GM23338 (cell line): ENCODE results near the gene GALNT9. TPM values are rescaled to one million over a fixed set of nuclear protein-coding genes. Genes with fewer than 3 reads are reported as not detected.

Experiments used
- ATAC-seq: fragments of 200-7000 bp; cut with Tn5 transposase; 3 replicates; pipeline ENCODE4 v1.9.1; 2020
- DNase-seq: peaks from one replicate; pipeline ENCODE4 v3.0.0-alpha.2; 2015; ENCODE audit warnings: low spot score
- H2AFZ ChIP-seq: fragments of 200-600 bp; sonication (generic); 2 replicates; pipeline ENCODE4 v1.8.0; 2016; ENCODE audit warnings: antibody characterized with exemption, mild to moderate bottlenecking, moderate library complexity
- H3F3A ChIP-seq: fragments of 200-600 bp; sonication (generic); replicated peaks from 2 replicates; pipeline ENCODE4 v1.8.0; 2017; ENCODE audit warnings: antibody characterized with exemption, mixed run types, low read depth
- H3K27ac ChIP-seq: fragments of 200-600 bp; sonication (generic); 2 replicates; pipeline ENCODE4 v1.6.1; 2016; ENCODE audit warnings: low read depth
- H3K27me3 ChIP-seq: fragments of 200-600 bp; sonication (generic); 2 replicates; pipeline ENCODE4 v1.8.0; 2016; ENCODE audit warnings: mild to moderate bottlenecking, mixed run types, moderate library complexity; ENCODE audit not compliant: insufficient read depth
- H3K36me3 ChIP-seq: fragments of 200-600 bp; sonication (generic); 2 replicates; pipeline ENCODE4 v1.8.0; 2016; ENCODE audit warnings: mild to moderate bottlenecking; ENCODE audit not compliant: insufficient read depth
- H3K4me1 ChIP-seq: fragments of 200-600 bp; sonication (generic); 2 replicates; pipeline ENCODE4 v1.8.0; 2016; ENCODE audit warnings: mild to moderate bottlenecking, moderate library complexity; ENCODE audit not compliant: insufficient read depth
- H3K4me2 ChIP-seq: fragments of 200-600 bp; sonication (generic); 2 replicates; pipeline ENCODE4 v1.7.1; 2017; ENCODE audit warnings: mixed run types
- H3K4me3 ChIP-seq: fragments of 200-600 bp; sonication (generic); 2 replicates; pipeline ENCODE4 v1.6.1; 2016; ENCODE audit warnings: mixed run types
- H3K79me2 ChIP-seq: fragments of 200-600 bp; sonication (generic); replicated peaks from 2 replicates; pipeline ENCODE4 v1.8.0; 2017; ENCODE audit warnings: mild to moderate bottlenecking; ENCODE audit not compliant: insufficient read depth
- H3K9me2 ChIP-seq: fragments of 200-600 bp; sonication (generic); 2 replicates; pipeline ENCODE4 v1.8.0; 2017; ENCODE audit not compliant: insufficient read depth
- H4K20me1 ChIP-seq: fragments of 200-600 bp; sonication (generic); replicated peaks from 2 replicates; pipeline ENCODE4 v1.8.0; 2017; ENCODE audit warnings: mild to moderate bottlenecking; ENCODE audit not compliant: insufficient read depth
- H3K27ac Mint-ChIP-seq: 2 replicates; pipeline ENCODE4 v1.8.0; 2020; ENCODE audit warnings: inconsistent platforms, mild to moderate bottlenecking, moderate library complexity, mixed read lengths
- H3K27me3 Mint-ChIP-seq: 3 replicates; pipeline ENCODE4 v1.8.0; 2022; ENCODE audit warnings: low read depth, mild to moderate bottlenecking, moderate library complexity, mixed read lengths, inconsistent platforms; ENCODE audit not compliant: insufficient read depth, poor library complexity
- H3K36me3 Mint-ChIP-seq: 3 replicates; pipeline ENCODE4 v1.8.0; 2021; ENCODE audit warnings: low read depth, mild to moderate bottlenecking, inconsistent platforms, moderate library complexity, mixed read lengths
- H3K4me1 Mint-ChIP-seq: 3 replicates; pipeline ENCODE4 v1.8.0; 2020; ENCODE audit warnings: mild to moderate bottlenecking, inconsistent platforms, mixed read lengths
- H3K4me3 Mint-ChIP-seq: 3 replicates; pipeline ENCODE4 v1.8.0; 2021; ENCODE audit warnings: moderate library complexity, mild to moderate bottlenecking, inconsistent platforms, mixed read lengths
- H3K9me3 Mint-ChIP-seq: 3 replicates; pipeline ENCODE4 v1.8.0; 2020; ENCODE audit warnings: moderate library complexity, mild to moderate bottlenecking, inconsistent platforms, mixed read lengths
- CREB1 ChIP-seq: fragments of 250-450 bp; sonication (Bioruptor Pico); IDR thresholded peaks from 2 replicates; pipeline ENCODE4 v1.5.0; 2020; ENCODE audit warnings: low read depth, mild to moderate bottlenecking, moderate library complexity
- EZH2 ChIP-seq: fragments of 200-600 bp; sonication (generic); IDR thresholded peaks from one replicate; pipeline ENCODE4 v1.8.0; 2017; ENCODE audit warnings: antibody characterized with exemption, mild to moderate bottlenecking, low read depth; ENCODE audit not compliant: unreplicated experiment
- EZH2phosphoT487 ChIP-seq: fragments of 200-600 bp; sonication (generic); IDR thresholded peaks from one replicate; pipeline ENCODE4 v1.8.1; 2018; ENCODE audit warnings: antibody characterized with exemption; ENCODE audit not compliant: unreplicated experiment
- JUNB ChIP-seq: IDR thresholded peaks from one replicate; pipeline ENCODE4 v1.6.1; 2016; ENCODE audit warnings: antibody characterized with exemption; ENCODE audit not compliant: unreplicated experiment
- NANOG ChIP-seq: IDR thresholded peaks from 2 replicates; pipeline ENCODE4 v1.6.1; 2016; ENCODE audit warnings: antibody characterized with exemption, borderline replicate concordance
- POLR2AphosphoS5 ChIP-seq: IDR thresholded peaks from 2 replicates; pipeline ENCODE4 v1.6.1; 2016; ENCODE audit warnings: antibody characterized with exemption, low read depth
- STAT1 ChIP-seq: IDR thresholded peaks from one replicate; pipeline ENCODE4 v1.6.1; 2016; ENCODE audit warnings: antibody characterized with exemption; ENCODE audit not compliant: unreplicated experiment
- ZNF114 ChIP-seq: fragments of 250-450 bp; sonication (Bioruptor Pico); IDR thresholded peaks from 2 replicates; pipeline ENCODE4 v1.5.0; 2020; ENCODE audit warnings: mild to moderate bottlenecking, moderate library complexity
- ZNF331 ChIP-seq: fragments of 250-450 bp; sonication (Bioruptor Pico); IDR thresholded peaks from 2 replicates; pipeline ENCODE4 v1.5.0; 2020; ENCODE audit warnings: low read depth, mild to moderate bottlenecking, moderate library complexity
- polyA plus RNA-seq: library from polyadenylated mRNA; unstranded; fragments of >200 nt; fragmentation: Nextera tagmentation; extraction: Ambion mirVana; gene quantifications from 2 replicates; pipeline ENCODE4 v1.2.1, GENCODE V29; 2016
- total RNA-seq: library from RNA; depleted of rRNA; stranded (reverse); fragments of >200 nt; shearing (Covaris generic); gene quantifications from 2 replicates; pipeline ENCODE4 v1.2.3, GENCODE V29; 2014
- TF ChIP-seq, protein P1 (sequence below): IDR thresholded peaks from 2 replicates; pipeline ENCODE4 v1.6.1; 2016; ENCODE audit warnings: antibody characterized with exemption
- TF ChIP-seq, protein P2 (sequence below): fragments of 250-450 bp; sonication (Bioruptor Pico); IDR thresholded peaks from 2 replicates; pipeline ENCODE4 v1.5.0; 2020; ENCODE audit warnings: mild to moderate bottlenecking, moderate library complexity
- TF ChIP-seq, protein P3 (sequence below), 2 experiments: fragments of 200-600 bp in 1 of 2; sonication (generic) in 1 of 2; conservative IDR thresholded peaks; 2 replicates each; pipeline versions ENCODE4 v1.5.1 to v1.6.1; 2016 to 2017; ENCODE audit warnings: antibody characterized with exemption in 2 of 2, low read depth in 2 of 2, mild to moderate bottlenecking in 2 of 2, moderate library complexity in 1 of 2

Gene GALNT9
- total and polyA plus RNA-seq, 2 experiments from 2014 or later: 0.81 to 2.5 TPM

DNA sequence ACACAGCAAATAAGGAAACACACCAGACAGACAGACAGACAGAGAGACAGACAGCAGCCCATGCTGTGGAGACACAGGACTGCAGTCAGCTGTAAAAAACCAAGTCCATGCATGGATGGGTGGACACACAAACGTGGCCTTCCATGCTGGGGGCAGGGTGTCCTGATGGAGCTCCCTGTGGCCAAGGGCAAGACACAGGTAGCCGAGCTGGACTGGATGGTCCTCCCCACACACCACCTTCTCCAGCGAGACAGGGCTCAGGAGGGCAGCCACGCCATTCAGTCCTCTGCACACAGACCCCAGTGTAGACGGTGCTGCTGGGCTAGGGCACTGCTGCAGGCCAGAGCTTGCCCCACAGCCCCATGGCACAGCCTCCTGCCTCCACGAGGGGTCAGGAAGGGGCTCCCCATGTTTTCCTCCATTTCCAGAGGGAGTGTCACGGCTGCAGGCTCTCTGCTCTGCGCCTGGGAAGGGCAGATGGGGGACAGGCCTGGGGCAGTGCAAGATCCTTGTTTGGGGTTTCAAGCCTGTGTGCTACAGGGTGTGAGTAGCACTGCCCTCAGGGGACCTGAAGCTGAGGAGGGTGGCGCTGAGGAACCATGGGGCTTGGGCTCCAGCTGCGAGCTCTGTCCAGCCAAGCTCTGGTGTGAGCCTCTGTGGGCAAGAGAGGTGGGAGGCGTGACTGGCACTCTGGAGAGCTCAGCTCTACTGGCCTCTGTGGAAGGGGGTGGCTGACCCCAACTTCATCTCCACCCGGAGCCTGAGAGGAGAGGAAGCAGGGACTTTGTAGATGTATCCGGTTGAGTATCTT, 67.9 kb downstream of the GALNT9 start:
- Histone ChIP-seq H3K4me3 (no peak overlapping the region), H3K4me1 (no peaks in the 10 kb centered on the region), H3F3A (no peaks in the 10 kb centered on the region), H3K27me3 (no peaks in the 10 kb centered on the region), H3K79me2 (no peaks in the 10 kb centered on the region), H4K20me1 (no peaks in the 10 kb centered on the region), H3K9me2 (no peaks in the 10 kb centered on the region), H3K4me2 (no peak overlapping the region), H3K27ac (no peak overlapping the region), H2AFZ (no peak overlapping the region), H3K36me3 (no peaks in the 10 kb centered on the region)
- TF ChIP-seq, protein P1, sequence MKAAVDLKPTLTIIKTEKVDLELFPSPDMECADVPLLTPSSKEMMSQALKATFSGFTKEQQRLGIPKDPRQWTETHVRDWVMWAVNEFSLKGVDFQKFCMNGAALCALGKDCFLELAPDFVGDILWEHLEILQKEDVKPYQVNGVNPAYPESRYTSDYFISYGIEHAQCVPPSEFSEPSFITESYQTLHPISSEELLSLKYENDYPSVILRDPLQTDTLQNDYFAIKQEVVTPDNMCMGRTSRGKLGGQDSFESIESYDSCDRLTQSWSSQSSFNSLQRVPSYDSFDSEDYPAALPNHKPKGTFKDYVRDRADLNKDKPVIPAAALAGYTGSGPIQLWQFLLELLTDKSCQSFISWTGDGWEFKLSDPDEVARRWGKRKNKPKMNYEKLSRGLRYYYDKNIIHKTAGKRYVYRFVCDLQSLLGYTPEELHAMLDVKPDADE: no peak
- TF ChIP-seq EZH2phosphoT487 (no peak), EZH2 (no peak), ZNF331 (no peak), CREB1 (CRISPR knock-in tag) (no peak), NANOG (no peak), POLR2AphosphoS5 (no peak), JUNB (no peak), ZNF114 (CRISPR knock-in tag) (no peak), STAT1 (no peak)
- TF ChIP-seq, protein P2, sequence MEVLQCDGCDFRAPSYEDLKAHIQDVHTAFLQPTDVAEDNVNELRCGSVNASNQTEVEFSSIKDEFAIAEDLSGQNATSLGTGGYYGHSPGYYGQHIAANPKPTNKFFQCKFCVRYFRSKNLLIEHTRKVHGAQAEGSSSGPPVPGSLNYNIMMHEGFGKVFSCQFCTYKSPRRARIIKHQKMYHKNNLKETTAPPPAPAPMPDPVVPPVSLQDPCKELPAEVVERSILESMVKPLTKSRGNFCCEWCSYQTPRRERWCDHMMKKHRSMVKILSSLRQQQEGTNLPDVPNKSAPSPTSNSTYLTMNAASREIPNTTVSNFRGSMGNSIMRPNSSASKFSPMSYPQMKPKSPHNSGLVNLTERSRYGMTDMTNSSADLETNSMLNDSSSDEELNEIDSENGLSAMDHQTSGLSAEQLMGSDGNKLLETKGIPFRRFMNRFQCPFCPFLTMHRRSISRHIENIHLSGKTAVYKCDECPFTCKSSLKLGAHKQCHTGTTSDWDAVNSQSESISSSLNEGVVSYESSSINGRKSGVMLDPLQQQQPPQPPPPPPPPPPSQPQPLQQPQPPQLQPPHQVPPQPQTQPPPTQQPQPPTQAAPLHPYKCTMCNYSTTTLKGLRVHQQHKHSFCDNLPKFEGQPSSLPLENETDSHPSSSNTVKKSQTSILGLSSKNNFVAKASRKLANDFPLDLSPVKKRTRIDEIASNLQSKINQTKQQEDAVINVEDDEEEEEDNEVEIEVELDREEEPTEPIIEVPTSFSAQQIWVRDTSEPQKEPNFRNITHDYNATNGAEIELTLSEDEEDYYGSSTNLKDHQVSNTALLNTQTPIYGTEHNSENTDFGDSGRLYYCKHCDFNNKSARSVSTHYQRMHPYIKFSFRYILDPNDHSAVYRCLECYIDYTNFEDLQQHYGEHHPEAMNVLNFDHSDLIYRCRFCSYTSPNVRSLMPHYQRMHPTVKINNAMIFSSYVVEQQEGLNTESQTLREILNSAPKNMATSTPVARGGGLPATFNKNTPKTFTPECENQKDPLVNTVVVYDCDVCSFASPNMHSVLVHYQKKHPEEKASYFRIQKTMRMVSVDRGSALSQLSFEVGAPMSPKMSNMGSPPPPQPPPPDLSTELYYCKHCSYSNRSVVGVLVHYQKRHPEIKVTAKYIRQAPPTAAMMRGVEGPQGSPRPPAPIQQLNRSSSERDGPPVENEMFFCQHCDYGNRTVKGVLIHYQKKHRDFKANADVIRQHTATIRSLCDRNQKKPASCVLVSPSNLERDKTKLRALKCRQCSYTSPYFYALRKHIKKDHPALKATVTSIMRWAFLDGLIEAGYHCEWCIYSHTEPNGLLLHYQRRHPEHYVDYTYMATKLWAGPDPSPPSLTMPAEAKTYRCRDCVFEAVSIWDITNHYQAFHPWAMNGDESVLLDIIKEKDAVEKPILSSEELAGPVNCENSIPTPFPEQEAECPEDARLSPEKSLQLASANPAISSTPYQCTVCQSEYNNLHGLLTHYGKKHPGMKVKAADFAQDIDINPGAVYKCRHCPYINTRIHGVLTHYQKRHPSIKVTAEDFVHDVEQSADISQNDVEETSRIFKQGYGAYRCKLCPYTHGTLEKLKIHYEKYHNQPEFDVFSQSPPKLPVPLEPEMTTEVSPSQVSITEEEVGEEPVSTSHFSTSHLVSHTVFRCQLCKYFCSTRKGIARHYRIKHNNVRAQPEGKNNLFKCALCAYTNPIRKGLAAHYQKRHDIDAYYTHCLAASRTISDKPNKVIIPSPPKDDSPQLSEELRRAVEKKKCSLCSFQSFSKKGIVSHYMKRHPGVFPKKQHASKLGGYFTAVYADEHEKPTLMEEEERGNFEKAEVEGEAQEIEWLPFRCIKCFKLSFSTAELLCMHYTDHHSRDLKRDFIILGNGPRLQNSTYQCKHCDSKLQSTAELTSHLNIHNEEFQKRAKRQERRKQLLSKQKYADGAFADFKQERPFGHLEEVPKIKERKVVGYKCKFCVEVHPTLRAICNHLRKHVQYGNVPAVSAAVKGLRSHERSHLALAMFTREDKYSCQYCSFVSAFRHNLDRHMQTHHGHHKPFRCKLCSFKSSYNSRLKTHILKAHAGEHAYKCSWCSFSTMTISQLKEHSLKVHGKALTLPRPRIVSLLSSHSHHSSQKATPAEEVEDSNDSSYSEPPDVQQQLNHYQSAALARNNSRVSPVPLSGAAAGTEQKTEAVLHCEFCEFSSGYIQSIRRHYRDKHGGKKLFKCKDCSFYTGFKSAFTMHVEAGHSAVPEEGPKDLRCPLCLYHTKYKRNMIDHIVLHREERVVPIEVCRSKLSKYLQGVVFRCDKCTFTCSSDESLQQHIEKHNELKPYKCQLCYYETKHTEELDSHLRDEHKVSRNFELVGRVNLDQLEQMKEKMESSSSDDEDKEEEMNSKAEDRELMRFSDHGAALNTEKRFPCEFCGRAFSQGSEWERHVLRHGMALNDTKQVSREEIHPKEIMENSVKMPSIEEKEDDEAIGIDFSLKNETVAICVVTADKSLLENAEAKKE: no peak
- TF ChIP-seq, protein P3, sequence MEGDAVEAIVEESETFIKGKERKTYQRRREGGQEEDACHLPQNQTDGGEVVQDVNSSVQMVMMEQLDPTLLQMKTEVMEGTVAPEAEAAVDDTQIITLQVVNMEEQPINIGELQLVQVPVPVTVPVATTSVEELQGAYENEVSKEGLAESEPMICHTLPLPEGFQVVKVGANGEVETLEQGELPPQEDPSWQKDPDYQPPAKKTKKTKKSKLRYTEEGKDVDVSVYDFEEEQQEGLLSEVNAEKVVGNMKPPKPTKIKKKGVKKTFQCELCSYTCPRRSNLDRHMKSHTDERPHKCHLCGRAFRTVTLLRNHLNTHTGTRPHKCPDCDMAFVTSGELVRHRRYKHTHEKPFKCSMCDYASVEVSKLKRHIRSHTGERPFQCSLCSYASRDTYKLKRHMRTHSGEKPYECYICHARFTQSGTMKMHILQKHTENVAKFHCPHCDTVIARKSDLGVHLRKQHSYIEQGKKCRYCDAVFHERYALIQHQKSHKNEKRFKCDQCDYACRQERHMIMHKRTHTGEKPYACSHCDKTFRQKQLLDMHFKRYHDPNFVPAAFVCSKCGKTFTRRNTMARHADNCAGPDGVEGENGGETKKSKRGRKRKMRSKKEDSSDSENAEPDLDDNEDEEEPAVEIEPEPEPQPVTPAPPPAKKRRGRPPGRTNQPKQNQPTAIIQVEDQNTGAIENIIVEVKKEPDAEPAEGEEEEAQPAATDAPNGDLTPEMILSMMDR (conservative IDR thresholded peaks at IDR 0.05; ENCODE audit: low read depth in 2 of 2): no peak
- Mint-ChIP-seq H3K36me3 (no peaks in the 10 kb centered on the region; the same call in 2 of the 3 replicates), H3K4me3 (no peak overlapping the region; the same call in 2 of the 3 replicates), H3K9me3 (no peaks in the 10 kb centered on the region; the same call in 2 of the 3 replicates), H3K27ac (no peak overlapping the region), H3K27me3 (peaks cover 19% of the 10 kb centered on the region), H3K4me1 (no peaks in the 10 kb centered on the region)
- DNase-seq: no peak
- ATAC-seq: no peak
